Body of pancreas (tissue), 4 donors: ENCODE measurements around the gene CAMK1D. TPM values are rescaled to one million over a fixed set of nuclear protein-coding genes. Genes with fewer than 3 reads are reported as not detected.

Experiments used
- ATAC-seq: fragments of 150-250 bp; one replicate; pipeline ENCODE4 v1.9.1; 2016
- DNase-seq, 4 donors: peaks; one replicate each; pipeline ENCODE4 v3.0.0-alpha.2; 2019
- H3K27ac ChIP-seq, 4 donors: fragments of 200-600 bp; sonication (generic); 1 replicate in 3 of 4; 2 replicates in 1 of 4; pipeline versions ENCODE4 v1.5.1 to v1.6.1; 2016 to 2019; ENCODE audit warnings: mild to moderate bottlenecking in 1 of 4, mixed read lengths in 1 of 4, moderate library complexity in 1 of 4
- H3K27me3 ChIP-seq, 2 donors: fragments of 200-600 bp; sonication (generic); one replicate each; pipeline ENCODE4 v1.6.0; 2016; ENCODE audit warnings: mild to moderate bottlenecking in 1 of 2
- H3K36me3 ChIP-seq, 2 donors: fragments of 200-600 bp; sonication (generic); replicated peaks in 1 of 2; 2 replicates each; pipeline ENCODE4 v1.5.1; 2016; ENCODE audit warnings: low read depth in 2 of 2; ENCODE audit not compliant: insufficient read depth in 1 of 2
- H3K4me1 ChIP-seq: fragments of 200-600 bp; sonication (generic); one replicate; pipeline ENCODE4 v1.6.0; 2016
- H3K4me3 ChIP-seq, 2 donors: fragments of 200-600 bp; sonication (generic); 1 replicate in 1 of 2; 2 replicates in 1 of 2; pipeline ENCODE4 v1.5.1; 2016 to 2019
- H3K9me3 ChIP-seq, 3 donors: fragments of 200-600 bp; sonication (generic); 1 replicate in 2 of 3; 2 replicates in 1 of 3; pipeline ENCODE4 v1.5.1; 2016
- POLR2A ChIP-seq, 3 donors: fragments of 450-650 bp; IDR thresholded peaks; one replicate each; pipeline ENCODE4 v1.6.1; 2016; ENCODE audit warnings: antibody characterized with exemption in 3 of 3, mild to moderate bottlenecking in 2 of 3
- WGBS, 2 donors: methylation state at CpG; one replicate each; pipeline ENCODE4 v1.1.5; 2017; 5-methylcytosine and 5-hydroxymethylcytosine counted together
- intact Hi-C: fragments of 100-400 bp; cut with DNase I; formaldehyde crosslinking; loops from one replicate; pipeline ENCODE4 v1.15.1; 2023
- total RNA-seq, 2 donors: library from RNA; depleted of rRNA; stranded (reverse); fragments of >200 nt; gene quantifications; one replicate each; pipeline ENCODE4 v1.1.0, GENCODE V29; 2016
- TF ChIP-seq, protein P1 (sequence below), 7 experiments: fragments of 450-650 bp in 4 of 7; fragments of 200-600 bp in 3 of 7; sonication (generic) in 3 of 7; IDR thresholded peaks; one replicate each; pipeline ENCODE4 v1.5.1; 2016 to 2019; ENCODE audit warnings: antibody characterized with exemption in 7 of 7

The CAMK1D gene
- total RNA-seq, 2 donors from 2014 or later: 12.5 to 14.2 TPM

DNA sequence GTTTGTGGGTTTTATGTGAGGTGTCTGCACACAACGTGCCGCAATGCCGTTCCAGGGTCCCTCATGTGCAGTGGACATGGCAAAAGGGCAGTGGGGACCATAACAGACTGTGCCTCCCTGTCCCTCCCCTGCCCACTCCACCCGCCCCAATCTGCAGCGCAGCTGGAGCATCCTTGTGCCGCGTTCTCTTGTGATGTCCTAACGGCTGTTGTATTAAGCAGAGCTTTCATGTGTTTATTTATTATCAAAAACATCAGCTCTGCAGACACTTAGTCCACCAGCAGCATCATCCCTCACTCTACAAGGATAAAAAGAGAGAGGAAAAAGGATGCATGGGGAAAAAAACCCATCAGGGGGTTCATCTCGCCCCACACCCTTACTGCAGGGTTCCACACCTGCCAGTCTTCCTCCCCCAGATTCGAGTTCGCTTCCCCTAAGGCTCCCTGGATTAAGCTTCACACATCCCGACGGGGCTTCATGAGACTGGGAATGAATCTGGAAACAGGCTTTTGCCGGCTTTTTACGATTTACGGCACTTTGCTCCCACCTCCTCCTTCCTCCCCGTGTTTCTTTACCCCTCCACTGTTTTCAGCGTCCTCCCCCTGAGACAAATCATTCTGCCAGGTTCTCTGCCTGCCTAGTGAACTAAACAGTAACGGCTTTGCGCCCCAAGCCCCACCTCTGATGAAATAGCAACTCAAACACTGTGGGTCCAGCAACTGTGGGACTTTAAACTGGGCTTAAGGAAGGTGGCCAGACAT is 301.4 kb downstream of the CAMK1D start:
- H3K4me1 ChIP-seq: no peaks in the 10 kb centered on the region
- no peak overlapping the region for H3K4me3 ChIP-seq
- no peak for ATAC-seq
- H3K9me3 ChIP-seq: no peaks in the 10 kb centered on the region
- 76 to 81% methylated on average over 19 to 20 of the region's 20 CpGs for WGBS, 2 donors
- TF ChIP-seq, protein P1, sequence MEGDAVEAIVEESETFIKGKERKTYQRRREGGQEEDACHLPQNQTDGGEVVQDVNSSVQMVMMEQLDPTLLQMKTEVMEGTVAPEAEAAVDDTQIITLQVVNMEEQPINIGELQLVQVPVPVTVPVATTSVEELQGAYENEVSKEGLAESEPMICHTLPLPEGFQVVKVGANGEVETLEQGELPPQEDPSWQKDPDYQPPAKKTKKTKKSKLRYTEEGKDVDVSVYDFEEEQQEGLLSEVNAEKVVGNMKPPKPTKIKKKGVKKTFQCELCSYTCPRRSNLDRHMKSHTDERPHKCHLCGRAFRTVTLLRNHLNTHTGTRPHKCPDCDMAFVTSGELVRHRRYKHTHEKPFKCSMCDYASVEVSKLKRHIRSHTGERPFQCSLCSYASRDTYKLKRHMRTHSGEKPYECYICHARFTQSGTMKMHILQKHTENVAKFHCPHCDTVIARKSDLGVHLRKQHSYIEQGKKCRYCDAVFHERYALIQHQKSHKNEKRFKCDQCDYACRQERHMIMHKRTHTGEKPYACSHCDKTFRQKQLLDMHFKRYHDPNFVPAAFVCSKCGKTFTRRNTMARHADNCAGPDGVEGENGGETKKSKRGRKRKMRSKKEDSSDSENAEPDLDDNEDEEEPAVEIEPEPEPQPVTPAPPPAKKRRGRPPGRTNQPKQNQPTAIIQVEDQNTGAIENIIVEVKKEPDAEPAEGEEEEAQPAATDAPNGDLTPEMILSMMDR (IDR thresholded peaks at IDR 0.05): no peak
- TF ChIP-seq POLR2A (IDR thresholded peaks at IDR 0.05): no peak
- no peak for DNase-seq
- no peak overlapping the region for H3K27ac ChIP-seq
- H3K36me3 ChIP-seq: no peaks in the 10 kb centered on the region
- intact Hi-C loops: no loop called here
- H3K27me3 ChIP-seq: no peaks in the 10 kb centered on the region

DNA sequence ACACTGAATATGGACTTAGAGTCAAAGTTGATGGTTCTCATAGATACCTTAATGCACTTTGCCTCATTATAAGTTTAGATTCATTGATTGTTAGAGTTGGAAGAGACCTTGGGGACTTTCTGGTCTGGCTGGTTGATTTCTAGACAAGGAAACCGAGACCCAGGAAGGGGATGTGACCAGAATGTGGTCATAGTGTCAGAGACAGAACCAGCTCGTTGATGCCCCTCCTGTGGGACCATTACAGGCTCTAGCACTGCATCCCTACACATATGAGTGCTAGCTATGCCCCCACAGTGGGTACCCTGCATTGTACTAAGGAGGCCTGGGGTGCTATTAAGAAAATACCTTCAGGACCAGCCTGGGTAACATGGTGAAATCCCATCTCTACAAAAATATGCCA is 306.6 kb downstream of the CAMK1D start:
- H3K27ac ChIP-seq: no peak overlapping the region
- H3K4me1 ChIP-seq: no peaks in the 10 kb centered on the region
- ATAC-seq: no peak
- H3K36me3 ChIP-seq: no peaks in the 10 kb centered on the region
- no peak for TF ChIP-seq POLR2A (IDR thresholded peaks at IDR 0.05)
- TF ChIP-seq, protein P1 (IDR thresholded peaks at IDR 0.05): no peak
- DNase-seq: no peak
- no peaks in the 10 kb centered on the region for H3K27me3 ChIP-seq
- 83 to 100% methylated on average over 2 of the region's 2 CpGs for WGBS, 2 donors
- H3K4me3 ChIP-seq: no peak overlapping the region
- H3K9me3 ChIP-seq: no peaks in the 10 kb centered on the region
- intact Hi-C loops: loop anchor here (5.0 kb wide), 1 partner anchor 394 kb away; no protein-coding TSS in a partner anchor

DNA sequence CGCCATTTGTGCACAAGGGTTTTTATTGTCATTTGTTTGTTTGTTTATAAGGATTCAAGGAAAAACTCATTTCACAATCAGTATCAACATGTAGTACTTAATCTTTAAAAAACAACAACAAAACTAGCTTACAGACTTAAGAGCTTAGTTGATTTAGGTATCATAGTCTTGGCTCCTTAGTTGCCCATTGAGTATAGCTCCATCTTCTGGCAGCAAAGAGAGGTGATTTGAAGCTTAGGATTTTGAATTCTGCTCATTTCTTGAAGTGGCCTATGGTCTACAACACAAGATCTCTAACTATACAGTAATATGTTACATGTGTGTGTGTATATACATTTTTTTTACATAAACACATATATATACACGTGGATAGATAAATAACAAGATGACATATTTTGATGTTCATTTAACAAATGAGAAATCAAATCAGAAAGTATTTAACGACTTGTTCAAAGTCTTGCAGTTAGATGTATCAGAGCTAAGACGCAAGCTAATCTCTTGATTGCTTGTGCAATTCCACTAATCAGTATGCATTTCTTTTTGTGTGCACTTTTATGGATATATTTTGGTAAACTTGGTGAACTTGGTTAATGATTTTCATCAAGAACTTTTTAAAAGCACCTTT is 307.3 kb downstream of the CAMK1D start:
- Histone ChIP-seq H3K27ac (no peak overlapping the region), H3K36me3 (no peaks in the 10 kb centered on the region), H3K9me3 (no peaks in the 10 kb centered on the region), H3K4me1 (no peaks in the 10 kb centered on the region), H3K4me3 (no peak overlapping the region), H3K27me3 (no peaks in the 10 kb centered on the region)
- WGBS, 2 donors: 72 to 76% methylated on average over 4 of the region's 4 CpGs
- no peak for TF ChIP-seq POLR2A (IDR thresholded peaks at IDR 0.05)
- TF ChIP-seq, protein P1 (IDR thresholded peaks at IDR 0.05): peak; percentile 44 to 82 (median 71)
- peak in 1 of 4 donors; percentile 36 for DNase-seq
- intact Hi-C loops: loop anchor here (5.0 kb wide), 1 partner anchor 394 kb away; no protein-coding TSS in a partner anchor
- peak; percentile 74 for ATAC-seq

DNA sequence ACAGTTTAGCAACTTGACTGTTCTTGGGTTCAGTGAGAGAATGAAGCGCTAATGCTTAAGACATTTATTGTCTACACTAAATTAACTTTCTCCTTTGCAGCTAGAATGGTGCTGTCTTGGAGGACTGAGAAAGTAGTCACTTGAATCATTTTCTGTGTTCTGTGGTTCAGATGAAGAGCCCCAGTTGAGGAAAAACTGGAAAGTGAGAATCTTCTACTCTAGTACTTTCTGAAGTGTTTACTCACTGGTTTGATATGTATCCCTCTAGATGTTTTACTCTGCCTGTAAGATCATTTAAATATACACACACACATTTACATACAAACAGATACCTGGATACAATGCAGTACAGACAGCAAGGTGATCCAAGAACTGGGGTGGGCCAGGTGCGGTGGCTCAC is 308.1 kb downstream of the CAMK1D start:
- TF ChIP-seq, protein P1 (IDR thresholded peaks at IDR 0.05): no peak
- no peak for TF ChIP-seq POLR2A (IDR thresholded peaks at IDR 0.05)
- ATAC-seq: no peak

More for the DNA sequence above, 308.1 kb downstream of the CAMK1D start:
- H3K4me3 ChIP-seq: no peak overlapping the region
- H3K4me1 ChIP-seq: no peaks in the 10 kb centered on the region
- no peaks in the 10 kb centered on the region for H3K27me3 ChIP-seq
- WGBS, 2 donors: 46 to 68% methylated on average over 2 of the region's 2 CpGs
- intact Hi-C loops: loop anchor here (5.0 kb wide), 1 partner anchor 395 kb away; no protein-coding TSS in a partner anchor
- no peak for DNase-seq
- H3K36me3 ChIP-seq: no peaks in the 10 kb centered on the region
- no peaks in the 10 kb centered on the region for H3K9me3 ChIP-seq
- no peak overlapping the region for H3K27ac ChIP-seq
